Caco-2 (cell line): ENCODE data around the gene KATNB1. TPM values are rescaled to one million over a fixed set of nuclear protein-coding genes. Genes with fewer than 3 reads are reported as not detected.

Experiments
- BruUV-seq: library from RNA; stranded (reverse); fragments of 400-500 nt; replicated peaks from 2 replicates; lab custom pipeline; 2021; lab: Mats Ljungman, UMichigan
- CTCF ChIA-PET: fragments of 300-600 bp; sonication (Branson Sonifier 250); formaldehyde crosslinking; loops from one replicate; lab custom pipeline; 2022; ENCODE audit warnings: antibody characterized with exemption; lab: Charles Lee
- POLR2A ChIA-PET: fragments of 300-600 bp; sonication (Branson Sonifier 250); formaldehyde crosslinking; loops from one replicate; lab custom pipeline; 2022; ENCODE audit warnings: antibody characterized with exemption; lab: Charles Lee
- DNase-seq, 2 experiments: peaks; one replicate each; pipeline versions ENCODE4 v3.0.0 to v3.0.0-alpha.2; 2020 to 2022
- H3K27me3 ChIP-seq: replicated peaks from 2 replicates; pipeline ENCODE4 v1.6.0; 2011; ENCODE audit warnings: low read length; ENCODE audit not compliant: control insufficient read depth, insufficient read depth
- H3K36me3 ChIP-seq: 2 replicates; pipeline ENCODE4 v1.5.1; 2011; ENCODE audit warnings: low read length; ENCODE audit not compliant: control insufficient read depth, insufficient read depth
- H3K4me1 ChIP-seq: fragments of 250-450 bp; sonication (Bioruptor Pico); 2 replicates; pipeline ENCODE4 v1.5.1; 2020; ENCODE audit warnings: mild to moderate bottlenecking
- H3K4me3 ChIP-seq: 2 replicates; pipeline ENCODE4 v1.5.1; 2011; ENCODE audit warnings: low read depth, mild to moderate bottlenecking, control low read depth, low read length
- H3K9me3 ChIP-seq: fragments of 250-450 bp; sonication (Bioruptor Pico); 2 replicates; pipeline ENCODE4 v1.5.1; 2020; ENCODE audit warnings: mild to moderate bottlenecking, moderate library complexity
- H3K27ac Mint-ChIP-seq: one replicate; pipeline ENCODE4 v1.8.0; 2022; ENCODE audit warnings: mixed read lengths; ENCODE audit not compliant: unreplicated experiment
- H3K27me3 Mint-ChIP-seq: one replicate; pipeline ENCODE4 v1.8.0; 2022; ENCODE audit warnings: mixed read lengths; ENCODE audit not compliant: insufficient read depth, unreplicated experiment
- H3K36me3 Mint-ChIP-seq: one replicate; pipeline ENCODE4 v1.8.0; 2022; ENCODE audit warnings: mild to moderate bottlenecking, mixed read lengths; ENCODE audit not compliant: insufficient read depth, unreplicated experiment
- H3K4me1 Mint-ChIP-seq: one replicate; pipeline ENCODE4 v1.8.0; 2022; ENCODE audit warnings: low read depth, mixed read lengths; ENCODE audit not compliant: unreplicated experiment
- H3K4me3 Mint-ChIP-seq: one replicate; pipeline ENCODE4 v1.8.0; 2022; ENCODE audit warnings: mild to moderate bottlenecking, moderate library complexity, mixed read lengths; ENCODE audit not compliant: unreplicated experiment
- H3K9me3 Mint-ChIP-seq: one replicate; pipeline ENCODE4 v1.8.0; 2022; ENCODE audit warnings: mixed read lengths; ENCODE audit not compliant: unreplicated experiment
- CTCF ChIP-seq, 2 experiments: fragments of 200-600 bp in 1 of 2; IDR thresholded peaks; 1 replicate in 1 of 2; 2 replicates in 1 of 2; pipeline versions ENCODE4 v1.5.1 to v1.8.0; 2011 to 2022; ENCODE audit warnings: antibody characterized with exemption in 1 of 2, control low read depth in 1 of 2, inconsistent platforms in 1 of 2, low read depth in 1 of 2, low read length in 1 of 2, mild to moderate bottlenecking in 1 of 2, moderate library complexity in 1 of 2; ENCODE audit not compliant: insufficient read depth in 1 of 2, severe bottlenecking in 1 of 2, unreplicated experiment in 1 of 2
- intact Hi-C: fragments of 100-400 bp; cut with micrococcal nuclease; formaldehyde crosslinking; loops from one replicate; pipeline ENCODE4 v1.10.0; 2022; ENCODE audit not compliant: unreplicated experiment
- total RNA-seq: library from RNA; stranded (reverse); gene quantifications from 2 replicates; pipeline ENCODE4 v1.2.3, GENCODE V29; 2022

Gene KATNB1
- total RNA-seq, 1 experiment from 2014 or later, result 32.4 TPM

GRCh38 chr16:57688487-57688986, 47.0 kb upstream of the KATNB1 start:
- Mint-ChIP-seq H3K4me1 (peaks cover 19% of the 10 kb centered on the region), H3K27me3 (no peaks in the 10 kb centered on the region), H3K36me3 (no peaks in the 10 kb centered on the region), H3K4me3 (no peak overlapping the region), H3K9me3 (no peaks in the 10 kb centered on the region), H3K27ac (no peak overlapping the region)
- Histone ChIP-seq H3K9me3 (no peaks in the 10 kb centered on the region; the same call in 1 of the 2 replicates), H3K4me1 (no peaks in the 10 kb centered on the region; the same call in 1 of the 2 replicates), H3K36me3 (no peaks in the 10 kb centered on the region), H3K27me3 (no peaks in the 10 kb centered on the region), H3K4me3 (no peak overlapping the region)
- TF ChIP-seq CTCF (IDR thresholded peaks at IDR 0.05; ENCODE audit: insufficient read depth in 1 of 2, low read depth in 1 of 2, low read length in 1 of 2, severe bottlenecking in 1 of 2, unreplicated experiment in 1 of 2), result no peak
- intact Hi-C loops, result no loop called here
- ChIA-PET CTCF (no interaction called here), POLR2A (no interaction called here)
- DNase-seq, result peak in 1 of 2 experiments; percentile 19
- no TSS peak for BruUV-seq

GRCh38 chr16:57688987-57689761, 46.4 kb upstream of the KATNB1 start:
- no peak for TF ChIP-seq CTCF (IDR thresholded peaks at IDR 0.05; ENCODE audit: insufficient read depth in 1 of 2, low read depth in 1 of 2, low read length in 1 of 2, severe bottlenecking in 1 of 2, unreplicated experiment in 1 of 2)
- no peaks in the 10 kb centered on the region for H3K36me3 Mint-ChIP-seq
- H3K9me3 Mint-ChIP-seq, result no peaks in the 10 kb centered on the region
- POLR2A ChIA-PET, result no interaction called here
- Histone ChIP-seq H3K4me3 (no peak overlapping the region), H3K9me3 (no peaks in the 10 kb centered on the region; the same call in 1 of the 2 replicates), H3K27me3 (no peaks in the 10 kb centered on the region), H3K4me1 (peaks cover 2% of the 10 kb centered on the region), H3K36me3 (no peaks in the 10 kb centered on the region)
- H3K27me3 Mint-ChIP-seq, result no peaks in the 10 kb centered on the region
- peaks cover 19% of the 10 kb centered on the region for H3K4me1 Mint-ChIP-seq
- no peak overlapping the region for H3K27ac Mint-ChIP-seq
- intact Hi-C loops, result no loop called here
- no peak overlapping the region for H3K4me3 Mint-ChIP-seq
- DNase-seq, result peak in 1 of 2 experiments; percentile 22
- CTCF ChIA-PET, result interaction anchor here (0.6 kb wide), 1 partner anchor 98 kb away, joined by 3 read pairs; no protein-coding TSS in a partner anchor
- BruUV-seq, result no TSS peak

- Histone ChIP-seq H3K36me3 (no peaks in the 10 kb centered on the region), H3K27me3 (no peaks in the 10 kb centered on the region), H3K4me3 (no peak overlapping the region), H3K9me3 (no peaks in the 10 kb centered on the region; the same call in 1 of the 2 replicates), H3K4me1 (peaks cover 5% of the 10 kb centered on the region)
- ChIA-PET POLR2A (interaction anchor here (1.2 kb wide), 1 partner anchor 14 kb away, joined by 3 read pairs; no protein-coding TSS in a partner anchor), CTCF (interaction anchor here (0.6 kb wide), 1 partner anchor 99 kb away, joined by 3 read pairs; no protein-coding TSS in a partner anchor)
- H3K4me3 Mint-ChIP-seq, result no peak overlapping the region
- no peaks in the 10 kb centered on the region for H3K9me3 Mint-ChIP-seq
- DNase-seq, result peak in 1 of 2 experiments; percentile 46
- H3K4me1 Mint-ChIP-seq, result peaks cover 19% of the 10 kb centered on the region
- H3K36me3 Mint-ChIP-seq, result no peaks in the 10 kb centered on the region
- intact Hi-C loops, result no loop called here
- H3K27ac Mint-ChIP-seq, result no peak overlapping the region
- no peak for TF ChIP-seq CTCF (IDR thresholded peaks at IDR 0.05; ENCODE audit: insufficient read depth in 1 of 2, low read depth in 1 of 2, low read length in 1 of 2, severe bottlenecking in 1 of 2, unreplicated experiment in 1 of 2)
- no peaks in the 10 kb centered on the region for H3K27me3 Mint-ChIP-seq
- no TSS peak for BruUV-seq
Observed at GRCh38 chr16:57689762-57690558, 45.6 kb upstream of the KATNB1 start.
